Keratinocyte (primary cell): ENCODE data around the gene FLNB. TPM values are rescaled to one million over a fixed set of nuclear protein-coding genes. Genes with fewer than 3 reads are reported as not detected.

ENCODE experiments used
- DNase-seq: peaks from one replicate; pipeline ENCODE4 v3.0.0-alpha.2; 2011; ENCODE audit warnings: low read depth, missing footprints, low spot score
- FAIRE-seq: peaks from 2 replicates; lab custom pipeline; 2011; peaks lifted over from hg19 to GRCh38; lab: Jason Lieb, UNC
- H2AFZ ChIP-seq: 2 replicates; pipeline ENCODE4 v1.6.0; 2012; ENCODE audit warnings: low read length, control low read depth, inconsistent platforms; ENCODE audit not compliant: control insufficient read depth
- H3K27ac ChIP-seq: 2 replicates; pipeline ENCODE4 v1.5.1; 2011; ENCODE audit warnings: low read length; ENCODE audit not compliant: control insufficient read depth, insufficient read depth
- H3K27me3 ChIP-seq: 3 replicates; pipeline ENCODE4 v1.6.0; 2011; ENCODE audit warnings: low read length; ENCODE audit not compliant: control insufficient read depth, insufficient read depth; ENCODE audit errors: extremely low read depth
- H3K36me3 ChIP-seq, 2 experiments: 2 replicates in 1 of 2; 3 replicates in 1 of 2; pipeline ENCODE4 v1.5.1; 2011; ENCODE audit warnings: low read length in 2 of 2, mild to moderate bottlenecking in 1 of 2; ENCODE audit not compliant: control insufficient read depth in 2 of 2, insufficient read depth in 2 of 2; ENCODE audit errors: extremely low read depth in 1 of 2
- H3K4me1 ChIP-seq: 3 replicates; pipeline ENCODE4 v1.5.1; 2011; ENCODE audit warnings: low read length; ENCODE audit not compliant: control insufficient read depth, insufficient read depth; ENCODE audit errors: extremely low read depth
- H3K4me2 ChIP-seq: 3 replicates; pipeline ENCODE4 v1.6.0; 2011; ENCODE audit warnings: low read depth, low read length; ENCODE audit not compliant: control insufficient read depth, insufficient read depth; ENCODE audit errors: extremely low read depth
- H3K4me3 ChIP-seq, 3 experiments: fragments of 200-600 bp in 1 of 3; sonication (generic) in 1 of 3; 2 replicates in 2 of 3; 3 replicates in 1 of 3; pipeline ENCODE4 v1.5.1; 2011 to 2016; ENCODE audit warnings: low read length in 3 of 3, mild to moderate bottlenecking in 3 of 3, control low read depth in 2 of 3, inconsistent platforms in 1 of 3, low read depth in 1 of 3, mixed read lengths in 1 of 3, mixed run types in 1 of 3, moderate library complexity in 1 of 3; ENCODE audit not compliant: control insufficient read depth in 2 of 3, insufficient read depth in 2 of 3; ENCODE audit errors: extremely low read depth in 1 of 3
- H3K79me2 ChIP-seq: 2 replicates; pipeline ENCODE4 v1.6.0; 2012; ENCODE audit warnings: low read length; ENCODE audit not compliant: control insufficient read depth, insufficient read depth
- H3K9ac ChIP-seq: 3 replicates; pipeline ENCODE4 v1.6.0; 2011; ENCODE audit warnings: low read length; ENCODE audit not compliant: control insufficient read depth, insufficient read depth; ENCODE audit errors: extremely low read depth
- H3K9me1 ChIP-seq: 3 replicates; pipeline ENCODE4 v1.6.0; 2011; ENCODE audit warnings: low read length; ENCODE audit not compliant: control insufficient read depth, insufficient read depth; ENCODE audit errors: extremely low read depth
- H3K9me3 ChIP-seq: 2 replicates; pipeline ENCODE4 v1.5.1; 2012; ENCODE audit warnings: low read depth, low read length; ENCODE audit not compliant: control insufficient read depth
- H4K20me1 ChIP-seq: 3 replicates; pipeline ENCODE4 v1.6.0; 2011; ENCODE audit warnings: low read length; ENCODE audit not compliant: control insufficient read depth, insufficient read depth; ENCODE audit errors: extremely low read depth
- CTCF ChIP-seq, 3 experiments: IDR thresholded peaks in 1 of 3; conservative IDR thresholded peaks in 1 of 3; optimal IDR thresholded peaks in 1 of 3; 2 replicates in 2 of 3; 3 replicates in 1 of 3; pipeline versions ENCODE3 to v1.5.1; 2011; ENCODE audit warnings: low read length in 3 of 3, mild to moderate bottlenecking in 3 of 3, moderate library complexity in 2 of 3, control low read depth in 1 of 3, inconsistent platforms in 1 of 3; ENCODE audit not compliant: insufficient read depth in 2 of 3; ENCODE audit errors: extremely low read depth in 1 of 3
- EZH2 ChIP-seq: IDR thresholded peaks from one replicate; pipeline ENCODE4 v1.6.1; 2012; ENCODE audit warnings: inconsistent platforms, mild to moderate bottlenecking, low read length, moderate library complexity
- dilution Hi-C: fragments of 300-500 bp; cut with MboI; formaldehyde crosslinking; loops from one replicate; pipeline ENCODE4 v1.7.0; 2020; ENCODE audit warnings: low sequenced_read_pairs; ENCODE audit not compliant: extremely low pct_ligation_motif_present
- polyA plus RNA-seq, 5 experiments: library from polyadenylated mRNA; depleted of rRNA in 3 of 5; stranded (reverse) in 3 of 5; stranded (forward) in 1 of 5; unstranded in 1 of 5; fragments of >200 nt; gene quantifications; 1 replicate in 1 of 5; 2 replicates in 3 of 5; 3 replicates in 1 of 5; pipeline versions ENCODE4 v1.2.1 to v1.2.3, GENCODE V29; 2011 to 2012; ENCODE audit warnings: missing spikeins in 2 of 5, low read depth in 1 of 5, low replicate concordance in 1 of 5

FLNB gene
- polyA plus RNA-seq, 1 donor (not counting 4 experiments of a cell fraction or from before 2014, with no cell fraction given), result 289 TPM

- Histone ChIP-seq H3K4me1 (no peaks in the 10 kb centered on the region), H3K27me3 (no peaks in the 10 kb centered on the region), H4K20me1 (peaks cover 60% of the 10 kb centered on the region), H3K9ac (no peak overlapping the region), H3K27ac (no peak overlapping the region), H3K36me3 (peaks cover 68 to 90% of the 10 kb centered on the region in 2 experiments), H3K79me2 (peaks cover 68% of the 10 kb centered on the region), H3K4me3 (no peak overlapping the region), H2AFZ (no peak overlapping the region), H3K9me3 (no peaks in the 10 kb centered on the region), H3K9me1 (no peaks in the 10 kb centered on the region), H3K4me2 (no peak overlapping the region)
- TF ChIP-seq EZH2, result no peak
- TF ChIP-seq CTCF (optimal IDR thresholded peaks at IDR 0.05 in 1 of 3, IDR thresholded peaks at IDR 0.05 in 1 of 3, conservative IDR thresholded peaks at IDR 0.05 in 1 of 3; ENCODE audit: extremely low read depth in 1 of 3, insufficient read depth in 2 of 3, low read length in 3 of 3), result no peak
- FAIRE-seq (no peak), DNase-seq (no peak)
- dilution Hi-C loops, result no loop called here
Measured at GRCh38 chr3:58120075-58120812, 112.0 kb downstream of the FLNB start.

- Histone ChIP-seq H3K4me2 (no peak overlapping the region), H3K4me3 (no peak overlapping the region), H4K20me1 (peaks cover 55% of the 10 kb centered on the region), H2AFZ (no peak overlapping the region), H3K9ac (no peak overlapping the region), H3K79me2 (peaks cover 67% of the 10 kb centered on the region), H3K36me3 (peaks cover 65 to 91% of the 10 kb centered on the region in 2 experiments), H3K4me1 (no peaks in the 10 kb centered on the region), H3K27ac (no peak overlapping the region), H3K9me1 (no peaks in the 10 kb centered on the region), H3K9me3 (no peaks in the 10 kb centered on the region), H3K27me3 (no peaks in the 10 kb centered on the region)
- no peak for TF ChIP-seq CTCF (optimal IDR thresholded peaks at IDR 0.05 in 1 of 3, IDR thresholded peaks at IDR 0.05 in 1 of 3, conservative IDR thresholded peaks at IDR 0.05 in 1 of 3; ENCODE audit: extremely low read depth in 1 of 3, insufficient read depth in 2 of 3, low read length in 3 of 3)
- TF ChIP-seq EZH2, result no peak
- dilution Hi-C loops, result no loop called here
- DNase-seq (no peak), FAIRE-seq (no peak)
Measured at GRCh38 chr3:58121183-58121582, 113.0 kb downstream of the FLNB start.
